ENCODE measurements around the gene OR52D1.

Gene OR52D1

DNA sequence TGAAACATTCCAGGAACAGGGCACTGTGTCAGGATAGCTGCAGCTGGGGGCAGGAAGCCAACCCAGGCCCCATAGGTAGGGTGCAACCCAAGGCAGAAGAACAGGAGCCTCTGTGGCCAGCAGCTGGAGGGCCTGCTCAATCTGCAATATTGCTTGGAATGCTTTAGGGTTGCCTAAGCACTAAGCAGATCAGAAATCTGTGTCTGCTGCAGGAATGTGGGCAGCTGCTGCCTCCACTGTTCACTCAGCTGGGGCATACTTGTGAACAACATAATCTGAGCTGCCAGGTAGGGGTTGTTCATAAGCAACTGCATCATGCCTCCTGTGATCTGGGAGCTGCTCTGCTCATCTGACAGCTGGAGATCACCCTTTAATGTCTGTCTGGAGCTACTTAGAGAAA lies 26.4 kb downstream of the OR52D1 start:
- DNase-seq, result no peak

DNA sequence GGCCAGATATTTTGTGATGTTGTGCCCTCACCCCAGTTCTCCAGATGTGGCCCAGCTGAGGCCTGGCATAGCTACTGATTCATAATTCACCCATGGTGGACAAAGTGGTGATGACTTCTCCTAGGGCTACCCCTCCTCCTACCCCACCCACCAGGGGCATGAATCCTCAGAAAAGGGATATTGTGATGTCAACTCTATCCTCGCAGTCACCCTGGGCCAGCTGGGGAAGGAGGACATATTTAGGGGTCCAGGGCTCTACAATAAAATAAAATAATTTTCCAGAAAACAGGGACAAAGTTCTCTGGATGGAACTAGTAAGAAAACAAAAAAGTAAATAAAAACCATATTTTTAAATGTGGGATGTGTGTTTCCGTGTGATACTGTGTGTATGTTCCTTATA lies 28.1 kb downstream of the OR52D1 start, which contains the start of gene UBQLNL:
TSS of gene UBQLNL (minus strand) at position 101 of the 400 bp plus-strand sequence. CDS start 258 bp downstream, outside the sequence.
- DNase-seq, result no peak

DNA sequence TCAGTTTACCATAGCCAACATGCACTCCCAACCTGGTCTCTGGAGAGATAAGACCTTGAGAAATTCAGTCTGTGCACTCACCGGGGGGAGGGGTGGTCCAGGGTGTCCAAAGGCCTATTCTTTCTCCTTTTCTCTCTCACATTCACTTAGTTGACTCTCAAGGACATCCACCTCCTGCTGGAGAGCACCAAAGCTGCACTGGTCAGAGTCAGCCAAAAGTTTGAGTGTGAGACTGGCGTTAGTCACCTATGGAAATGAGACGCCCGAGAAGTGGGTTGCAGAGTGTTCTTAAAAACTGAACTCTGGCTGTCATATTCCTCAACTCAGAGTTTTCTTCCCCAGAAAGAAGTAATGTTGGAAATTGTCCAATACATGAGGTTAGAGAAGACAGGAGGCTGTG lies 33.1 kb downstream of the OR52D1 start:
- DNase-seq, result no peak

DNA sequence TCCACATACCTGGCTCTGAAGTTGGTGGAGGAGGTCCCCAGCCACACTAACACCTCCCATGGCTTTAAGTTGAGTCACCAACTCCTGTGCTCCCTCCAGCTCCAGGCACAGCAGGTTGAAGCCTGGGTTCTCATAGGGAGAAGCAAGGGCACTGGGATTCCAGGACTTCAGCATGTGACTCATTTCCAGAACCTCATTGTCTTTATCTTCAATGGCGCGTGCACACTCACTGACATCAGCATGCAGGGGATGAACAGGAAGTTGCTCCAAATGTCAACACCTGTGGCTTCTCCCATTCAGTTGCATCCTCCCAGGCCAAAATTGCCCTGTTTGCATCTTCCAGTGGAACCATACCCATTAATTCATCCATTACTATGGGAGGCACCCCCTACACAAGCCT lies 33.8 kb downstream of the OR52D1 start:
- DNase-seq, result no peak

DNA sequence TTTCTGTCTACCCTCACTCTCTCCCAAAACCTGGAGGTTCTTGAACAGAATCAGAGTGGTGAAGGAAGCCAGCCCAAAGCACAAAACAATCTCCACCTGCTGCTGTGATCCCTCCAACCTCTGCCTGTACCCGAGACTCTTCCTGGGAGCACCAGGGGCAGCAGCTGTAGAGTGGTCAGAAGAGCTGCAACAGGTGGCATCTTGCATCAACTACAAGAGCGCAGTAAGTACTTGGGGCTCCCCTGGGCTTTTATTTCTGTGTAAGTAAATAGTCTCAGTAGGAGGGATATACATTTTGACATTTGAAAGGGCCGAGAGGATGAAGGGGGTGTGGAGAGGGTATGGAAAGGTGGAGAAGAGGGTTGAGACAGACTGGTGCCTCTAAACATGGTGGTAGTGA lies 36.3 kb downstream of the OR52D1 start:
- no peak for DNase-seq

DNA sequence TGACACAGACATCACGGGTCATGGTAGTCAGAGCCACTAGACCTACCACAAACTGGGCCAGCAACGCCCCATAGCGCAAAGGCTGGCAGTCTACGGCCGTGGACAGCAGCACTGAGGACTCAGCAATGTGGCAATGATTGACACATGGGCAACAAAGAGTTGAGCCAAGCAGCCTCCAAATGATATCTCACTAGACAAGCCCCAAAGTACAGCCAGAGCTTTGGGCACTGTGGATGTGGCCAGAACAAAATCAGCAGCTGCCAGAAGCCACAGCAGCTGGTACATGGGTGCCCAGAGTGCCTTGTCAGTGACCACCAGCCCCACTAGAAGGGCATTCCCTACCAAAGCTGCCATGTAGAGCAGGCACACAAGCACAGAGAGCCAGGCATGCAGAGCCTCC lies 39.2 kb downstream of the OR52D1 start:
- no peak for DNase-seq

DNA sequence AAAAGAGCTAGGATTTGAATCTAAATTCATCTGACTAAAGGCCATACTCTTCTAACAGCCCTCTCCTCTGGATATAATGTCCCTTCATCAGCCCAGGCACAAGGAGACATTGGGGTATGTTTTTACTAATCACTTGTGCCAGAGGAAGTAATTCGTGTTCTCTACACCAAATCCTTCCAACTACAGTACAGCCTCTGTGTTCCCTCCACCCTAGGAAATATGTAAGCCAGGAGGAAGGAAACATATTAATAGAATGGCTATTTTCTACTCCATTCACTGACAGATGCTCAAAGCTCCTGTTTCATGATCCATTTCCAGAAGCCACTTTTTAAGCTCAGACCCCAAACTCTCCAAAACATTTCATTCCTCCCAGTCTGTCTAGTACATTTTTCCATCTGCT lies 40.0 kb downstream of the OR52D1 start:
- DNase-seq, result no peak

DNA sequence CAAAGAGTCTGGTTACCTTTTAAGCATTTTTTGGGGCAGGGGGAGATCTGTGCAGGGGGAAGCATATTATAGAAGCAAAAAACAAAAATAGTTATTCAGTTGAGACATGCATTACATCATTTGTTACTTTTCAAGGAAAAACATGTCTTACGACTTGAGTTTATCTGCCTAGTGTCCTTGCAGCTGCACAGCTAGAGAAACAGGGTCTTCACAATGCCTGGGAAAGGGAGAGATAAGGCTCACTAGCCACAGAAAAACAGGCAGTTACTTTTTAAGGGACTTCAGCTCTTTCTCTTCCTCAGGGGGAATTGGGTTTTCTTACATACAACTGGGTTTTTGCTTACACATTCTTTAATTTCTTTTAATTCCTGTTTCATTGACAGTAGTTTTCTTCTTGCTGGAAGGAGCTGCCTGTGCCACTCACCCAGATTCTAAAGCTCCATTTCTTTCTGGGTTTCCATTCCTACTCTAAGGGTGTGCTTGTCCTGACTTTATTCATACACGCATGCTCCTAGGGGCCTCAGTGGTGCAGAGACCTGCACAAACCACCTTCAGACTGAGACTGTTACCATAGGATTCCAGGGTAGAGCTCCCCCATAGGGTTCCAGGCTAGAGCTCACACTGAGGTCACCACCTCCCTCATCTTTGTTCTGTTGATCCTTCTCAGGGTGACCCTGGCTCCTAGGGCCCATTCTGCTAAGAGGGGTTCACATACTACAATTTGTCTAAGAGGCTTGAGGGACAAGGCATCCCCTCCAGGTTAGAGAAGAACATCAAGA lies 42.8 kb downstream of the OR52D1 start:
- DNase-seq, result no peak

DNA sequence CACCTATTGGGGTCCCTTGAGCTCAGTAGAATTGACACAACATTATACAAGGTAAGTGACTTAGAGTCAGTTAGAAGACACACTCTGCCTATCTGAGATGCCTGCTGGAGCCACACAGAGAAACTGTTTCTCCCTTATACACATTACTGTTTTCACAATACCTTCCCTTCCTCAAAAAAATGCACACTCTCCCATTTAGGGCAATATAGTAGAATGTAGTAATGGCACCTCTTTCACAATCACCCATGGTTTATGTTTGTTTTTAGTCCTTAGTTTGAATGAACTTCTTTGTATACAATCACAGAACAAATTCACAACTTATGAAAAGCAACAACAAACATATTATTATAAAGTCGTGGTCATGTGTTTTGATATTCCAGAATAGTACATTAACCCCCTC lies 45.6 kb downstream of the OR52D1 start:
- DNase-seq, result no peak

DNA sequence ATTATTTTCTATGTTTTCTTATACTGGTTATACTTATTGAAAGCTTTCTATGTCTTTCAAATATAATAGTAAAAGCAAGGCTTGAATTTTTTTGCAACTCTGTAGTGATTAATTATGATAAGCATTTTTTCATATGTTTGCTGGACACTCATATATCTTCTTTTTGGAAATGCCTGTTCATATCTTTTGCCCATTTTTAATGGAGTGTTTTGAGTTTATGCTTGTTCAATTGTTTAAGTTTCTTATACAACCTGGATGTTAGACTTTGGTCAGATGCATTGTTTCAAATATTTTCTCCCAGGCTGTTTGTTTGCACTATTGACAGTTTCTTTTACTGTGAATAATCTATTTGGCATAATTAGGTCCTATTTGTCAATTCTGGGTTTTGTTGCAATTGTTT lies 48.0 kb downstream of the OR52D1 start:
- DNase-seq, result no peak

All from NCI-H1436 (cell line).